Measurements from ENCODE around the gene B3GNT7.
"Not testable (repeated sequence)": the region's sequence is repeated elsewhere in the genome, so short reads cannot be mapped to it uniquely, and the experiment has no call there.

B3GNT7 gene

DNA sequence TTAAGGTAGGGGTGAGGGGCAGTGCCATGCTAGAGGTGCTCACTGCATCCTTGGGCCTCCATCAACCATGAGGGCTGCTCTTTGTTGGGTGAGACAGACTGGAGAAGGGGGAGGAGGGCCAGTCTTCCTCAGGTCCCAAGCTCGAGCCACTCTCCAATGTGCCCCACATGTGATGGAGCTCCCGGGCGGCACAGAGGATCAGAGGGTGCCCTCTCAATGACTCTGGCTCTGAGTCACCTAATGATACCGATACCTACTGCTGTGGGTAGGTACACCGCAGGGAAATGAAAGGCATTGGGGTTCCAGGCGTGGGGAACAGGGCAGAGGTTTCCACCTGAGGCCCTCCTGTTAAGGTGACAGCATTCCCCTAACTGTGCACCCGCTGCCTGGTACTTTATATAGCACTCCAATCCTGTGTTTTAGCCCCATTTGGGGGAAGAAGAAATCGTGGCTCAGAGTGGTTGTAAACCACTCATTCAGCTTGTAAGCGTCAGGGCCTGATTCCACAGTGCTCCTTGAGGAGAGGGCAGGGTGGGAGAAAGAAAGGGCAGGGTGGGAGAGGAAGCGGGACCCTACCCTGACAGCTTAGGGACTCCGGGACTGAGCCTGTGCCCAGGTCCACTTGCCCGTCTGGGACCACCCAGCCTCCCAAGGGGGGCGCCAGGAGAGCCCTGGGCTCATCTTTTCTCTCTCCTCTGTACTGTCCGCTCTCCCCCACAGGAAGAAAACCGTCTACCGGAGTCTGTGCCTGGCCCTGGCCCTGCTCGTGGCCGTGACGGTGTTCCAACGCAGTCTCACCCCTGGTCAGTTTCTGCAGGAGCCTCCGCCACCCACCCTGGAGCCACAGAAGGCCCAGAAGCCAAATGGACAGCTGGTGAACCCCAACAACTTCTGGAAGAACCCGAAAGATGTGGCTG lies 1.8 kb downstream of the B3GNT7 start:
- DNase-seq (ENCODE audit: low read depth): no peak
- H3K4me3 ChIP-seq (ENCODE audit: control insufficient read depth, low read depth, low read length): no peak overlapping the region
- TF ChIP-seq, protein P1, sequence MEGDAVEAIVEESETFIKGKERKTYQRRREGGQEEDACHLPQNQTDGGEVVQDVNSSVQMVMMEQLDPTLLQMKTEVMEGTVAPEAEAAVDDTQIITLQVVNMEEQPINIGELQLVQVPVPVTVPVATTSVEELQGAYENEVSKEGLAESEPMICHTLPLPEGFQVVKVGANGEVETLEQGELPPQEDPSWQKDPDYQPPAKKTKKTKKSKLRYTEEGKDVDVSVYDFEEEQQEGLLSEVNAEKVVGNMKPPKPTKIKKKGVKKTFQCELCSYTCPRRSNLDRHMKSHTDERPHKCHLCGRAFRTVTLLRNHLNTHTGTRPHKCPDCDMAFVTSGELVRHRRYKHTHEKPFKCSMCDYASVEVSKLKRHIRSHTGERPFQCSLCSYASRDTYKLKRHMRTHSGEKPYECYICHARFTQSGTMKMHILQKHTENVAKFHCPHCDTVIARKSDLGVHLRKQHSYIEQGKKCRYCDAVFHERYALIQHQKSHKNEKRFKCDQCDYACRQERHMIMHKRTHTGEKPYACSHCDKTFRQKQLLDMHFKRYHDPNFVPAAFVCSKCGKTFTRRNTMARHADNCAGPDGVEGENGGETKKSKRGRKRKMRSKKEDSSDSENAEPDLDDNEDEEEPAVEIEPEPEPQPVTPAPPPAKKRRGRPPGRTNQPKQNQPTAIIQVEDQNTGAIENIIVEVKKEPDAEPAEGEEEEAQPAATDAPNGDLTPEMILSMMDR (conservative IDR thresholded peaks at IDR 0.05; ENCODE audit: control insufficient read depth, insufficient read depth, low read depth, low read length): no peak

DNA sequence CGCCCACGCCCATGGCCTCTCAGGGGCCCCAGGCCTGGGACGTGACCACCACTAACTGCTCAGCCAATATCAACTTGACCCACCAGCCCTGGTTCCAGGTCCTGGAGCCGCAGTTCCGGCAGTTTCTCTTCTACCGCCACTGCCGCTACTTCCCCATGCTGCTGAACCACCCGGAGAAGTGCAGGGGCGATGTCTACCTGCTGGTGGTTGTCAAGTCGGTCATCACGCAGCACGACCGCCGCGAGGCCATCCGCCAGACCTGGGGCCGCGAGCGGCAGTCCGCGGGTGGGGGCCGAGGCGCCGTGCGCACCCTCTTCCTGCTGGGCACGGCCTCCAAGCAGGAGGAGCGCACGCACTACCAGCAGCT lies 2.4 kb downstream of the B3GNT7 start:
- no peak overlapping the region for H3K4me3 ChIP-seq (ENCODE audit: control insufficient read depth, low read depth, low read length)
- TF ChIP-seq, protein P1 (conservative IDR thresholded peaks at IDR 0.05; ENCODE audit: control insufficient read depth, insufficient read depth, low read depth, low read length): no peak
- DNase-seq (ENCODE audit: low read depth): no peak

DNA sequence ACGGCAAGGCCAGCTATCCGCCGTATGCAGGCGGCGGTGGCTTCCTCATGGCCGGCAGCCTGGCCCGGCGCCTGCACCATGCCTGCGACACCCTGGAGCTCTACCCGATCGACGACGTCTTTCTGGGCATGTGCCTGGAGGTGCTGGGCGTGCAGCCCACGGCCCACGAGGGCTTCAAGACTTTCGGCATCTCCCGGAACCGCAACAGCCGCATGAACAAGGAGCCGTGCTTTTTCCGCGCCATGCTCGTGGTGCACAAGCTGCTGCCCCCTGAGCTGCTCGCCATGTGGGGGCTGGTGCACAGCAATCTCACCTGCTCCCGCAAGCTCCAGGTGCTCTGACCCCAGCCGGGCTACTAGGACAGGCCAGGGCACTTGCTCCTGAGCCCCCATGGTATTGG lies 3.1 kb downstream of the B3GNT7 start:
- TF ChIP-seq, protein P1 (conservative IDR thresholded peaks at IDR 0.05; ENCODE audit: control insufficient read depth, insufficient read depth, low read depth, low read length): no peak
- H3K4me3 ChIP-seq (ENCODE audit: control insufficient read depth, low read depth, low read length): no peak overlapping the region
- no peak for DNase-seq (ENCODE audit: low read depth)

DNA sequence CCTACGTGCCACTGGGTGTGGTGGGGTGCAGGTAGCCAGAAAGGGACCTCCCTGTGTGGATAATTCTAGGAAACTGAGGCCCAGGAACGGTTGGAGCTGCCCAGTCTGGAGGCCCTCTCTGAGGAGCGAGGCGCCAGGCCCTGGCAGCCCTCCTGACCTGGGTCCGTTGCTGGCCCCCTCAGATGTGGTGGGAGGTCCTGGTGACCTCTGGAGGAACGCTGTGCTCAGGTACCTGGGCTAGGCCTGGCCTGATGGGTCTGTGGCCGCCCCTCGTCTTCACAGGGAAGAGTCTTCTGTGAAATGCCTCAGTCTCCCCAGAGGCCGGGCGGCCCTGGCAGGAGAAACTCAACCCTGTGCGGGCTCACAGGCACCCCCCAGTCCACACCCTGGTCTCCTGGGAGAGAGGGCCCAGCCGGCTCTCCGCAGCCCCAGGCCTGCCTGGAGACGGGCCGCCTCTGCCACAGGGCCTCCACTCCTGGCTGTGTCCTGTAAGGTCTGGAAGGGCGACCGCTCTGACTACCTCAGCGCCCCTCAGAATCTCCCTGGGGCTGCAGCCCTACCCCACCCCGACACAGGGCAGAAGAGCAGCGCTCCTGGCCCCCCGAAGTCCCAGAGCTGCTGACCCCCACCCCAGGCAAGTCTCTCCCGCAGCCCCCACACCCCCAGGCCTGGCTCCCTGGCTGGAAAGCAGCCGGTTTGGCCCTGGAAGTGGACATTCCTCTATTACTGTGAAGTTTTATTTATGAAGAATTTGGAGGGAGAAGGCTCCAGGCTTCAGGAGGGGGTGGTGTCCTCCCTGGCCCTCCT lies 3.7 kb downstream of the B3GNT7 start:
- no peak for DNase-seq (ENCODE audit: low read depth)
- TF ChIP-seq, protein P1 (conservative IDR thresholded peaks at IDR 0.05; ENCODE audit: control insufficient read depth, insufficient read depth, low read depth, low read length): no peak
- no peak overlapping the region for H3K4me3 ChIP-seq (ENCODE audit: control insufficient read depth, low read depth, low read length)

DNA sequence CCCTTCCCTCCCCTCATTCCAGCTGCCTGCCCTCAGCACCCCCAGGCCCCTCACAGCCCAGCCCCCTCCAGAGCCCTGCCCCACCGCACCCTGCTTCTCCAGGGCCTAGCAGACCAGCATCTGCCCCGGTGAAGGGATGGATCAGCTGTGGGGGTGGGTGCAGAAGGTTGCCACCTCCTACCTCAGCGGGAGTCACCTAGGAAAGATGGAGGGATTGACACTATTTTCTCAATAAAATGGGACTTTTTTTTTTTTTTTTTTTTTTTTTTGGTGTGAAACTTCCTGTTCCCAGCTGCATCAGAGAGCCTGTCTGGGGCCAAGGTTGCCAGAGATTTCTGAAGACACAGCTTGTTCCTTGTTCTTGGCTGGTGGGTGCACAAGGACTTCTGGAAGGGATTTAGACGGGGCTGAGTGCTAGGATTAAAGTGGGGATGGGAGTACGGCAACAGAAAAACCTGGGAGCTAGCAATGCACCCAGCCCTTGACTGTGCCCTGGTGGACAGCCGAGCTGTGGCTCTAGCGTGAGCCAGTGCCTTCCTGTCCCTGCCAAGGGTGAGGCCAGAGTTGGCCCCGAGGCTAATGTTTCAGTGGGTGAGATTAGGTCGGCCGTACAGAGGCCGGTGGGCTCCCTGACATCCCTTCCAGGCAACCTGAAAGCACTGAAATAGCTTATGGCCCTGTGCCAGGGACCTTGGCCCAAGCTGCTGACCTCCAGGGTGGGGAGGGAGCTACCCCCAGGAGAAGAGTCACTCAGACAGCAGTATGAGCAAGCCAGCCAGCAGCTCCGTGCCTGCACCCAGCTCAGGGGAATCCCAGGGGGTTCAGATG lies 4.6 kb downstream of the B3GNT7 start:
- peak; percentile 3 for DNase-seq (ENCODE audit: low read depth)
- TF ChIP-seq, protein P1 (conservative IDR thresholded peaks at IDR 0.05; ENCODE audit: control insufficient read depth, insufficient read depth, low read depth, low read length): no peak
- no peak overlapping the region for H3K4me3 ChIP-seq (ENCODE audit: control insufficient read depth, low read depth, low read length)

DNA sequence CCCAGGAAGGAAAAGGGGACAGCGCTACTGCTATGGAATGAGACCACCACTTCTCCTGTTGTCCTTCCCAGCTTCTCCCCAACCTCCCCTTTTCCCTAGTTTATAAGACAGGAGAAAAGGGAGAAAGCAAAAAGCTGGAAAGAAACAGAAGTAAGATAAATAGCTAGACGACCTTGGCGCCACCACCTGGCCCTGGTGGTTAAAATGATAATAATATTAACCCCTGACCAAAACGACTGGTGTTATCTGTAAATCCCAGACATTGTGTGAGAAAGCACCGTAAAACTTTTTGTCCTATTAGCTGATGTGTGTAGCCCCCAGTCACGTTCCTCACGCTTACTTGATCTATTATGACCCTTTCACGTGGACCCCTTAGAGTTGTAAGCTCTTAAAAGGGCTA lies 5.2 kb downstream of the B3GNT7 start:
- not testable (repeated sequence) for DNase-seq (ENCODE audit: low read depth); H3K4me3 ChIP-seq (ENCODE audit: control insufficient read depth, low read depth, low read length)

DNA sequence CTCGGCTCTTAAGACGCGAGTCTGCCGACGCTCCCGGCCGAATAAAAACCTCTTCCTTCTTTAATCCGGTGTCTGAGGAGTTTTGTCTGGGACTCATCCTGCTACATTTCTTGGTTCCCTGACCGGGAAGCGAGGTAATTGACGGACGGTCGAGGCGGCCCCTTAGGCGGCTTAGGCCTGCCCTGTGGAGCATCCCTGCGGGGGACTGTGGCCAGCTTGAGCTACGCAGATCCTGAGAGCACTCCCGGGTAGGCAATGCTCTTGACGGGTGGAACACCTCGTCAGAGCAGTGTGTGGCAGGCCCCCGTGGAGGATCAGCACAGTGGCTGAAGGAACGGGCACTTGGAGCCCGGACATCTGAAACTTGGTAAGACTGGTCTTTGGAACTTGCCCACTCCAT lies 5.6 kb downstream of the B3GNT7 start:
- not testable (repeated sequence) for DNase-seq (ENCODE audit: low read depth); H3K4me3 ChIP-seq (ENCODE audit: control insufficient read depth, low read depth, low read length)

DNA sequence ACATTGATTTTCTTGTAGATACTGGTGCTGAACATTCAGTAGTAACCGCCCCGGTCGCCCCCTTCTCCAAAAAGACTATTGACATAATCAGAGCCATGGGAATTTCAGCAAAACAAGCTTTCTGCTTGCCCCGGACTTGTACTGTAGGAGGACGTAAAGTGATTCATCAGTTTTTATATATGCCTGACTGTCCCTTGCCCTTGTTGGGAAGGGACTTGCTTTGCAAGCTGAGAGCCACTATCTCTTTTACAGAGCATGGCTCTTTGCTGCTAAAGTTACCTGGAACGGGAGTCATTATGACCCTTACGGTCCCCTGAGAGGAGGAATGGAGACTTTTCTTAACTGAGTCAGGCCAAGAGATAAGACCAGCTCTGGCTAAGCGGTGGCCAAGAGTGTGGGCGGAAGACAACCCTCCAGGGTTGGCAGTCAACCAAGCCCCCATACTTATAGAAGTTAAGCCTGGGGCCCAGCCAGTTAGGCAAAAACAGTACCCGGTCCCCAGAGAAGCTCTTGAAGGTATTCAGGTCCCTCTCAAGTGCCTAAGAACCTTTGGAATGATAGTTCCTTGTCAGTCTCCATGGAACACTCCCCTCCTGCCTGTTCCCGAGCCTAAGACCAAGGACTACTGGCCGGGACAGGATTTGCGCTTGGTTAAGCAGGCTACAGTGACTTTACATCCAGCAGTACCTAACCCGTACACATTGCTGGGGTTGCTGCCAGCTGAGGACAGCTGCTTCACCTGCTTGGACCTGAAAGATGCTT lies 8.1 kb downstream of the B3GNT7 start:
- H3K4me3 ChIP-seq (ENCODE audit: control insufficient read depth, low read depth, low read length): not testable (repeated sequence)
- peak; percentile 10 for DNase-seq (ENCODE audit: low read depth)

DNA sequence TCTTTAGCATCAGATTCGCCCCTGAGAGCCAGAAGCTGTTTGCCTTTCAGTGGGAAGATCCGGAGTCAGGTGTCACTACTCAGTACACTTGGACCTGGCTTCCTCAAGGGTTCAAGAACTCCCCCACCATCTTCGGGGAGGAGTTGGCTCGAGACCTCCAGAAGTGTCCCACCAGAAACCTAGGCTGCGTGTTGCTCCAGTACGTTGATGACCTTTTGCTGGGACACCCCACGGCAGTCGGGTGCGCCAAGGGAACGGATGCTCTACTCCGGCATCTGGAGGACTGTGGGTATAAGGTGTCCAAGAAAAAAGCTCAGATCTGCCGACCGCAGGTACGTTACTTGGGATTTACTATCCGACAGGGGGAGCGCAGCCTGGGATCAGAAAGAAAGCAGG lies 8.7 kb downstream of the B3GNT7 start:
- DNase-seq (ENCODE audit: low read depth); H3K4me3 ChIP-seq (ENCODE audit: control insufficient read depth, low read depth, low read length): not testable (repeated sequence)

All from fibroblast of mammary gland (primary cell).